GM18499 (cell line): ENCODE measurements around the gene FYN.
"Not testable (repeated sequence)": the region's sequence is repeated elsewhere in the genome, so short reads cannot be mapped to it uniquely, and the experiment has no call there.

Experiments used
- ATAC-seq: cut with Tn5 transposase; IDR thresholded peaks from one replicate; pipeline ENCODE4 v1.9.1; 2021; ENCODE audit warnings: moderate number of reproducible peaks; ENCODE audit not compliant: insufficient read depth, unreplicated experiment

FYN gene

GRCh38 chr6:111837641-111838500, 35.4 kb downstream of the FYN start:
- peak; percentile 68 for ATAC-seq

GRCh38 chr6:111837007-111837406, 36.2 kb downstream of the FYN start:
- no peak for ATAC-seq

- no peak for ATAC-seq
Measured at GRCh38 chr6:111835807-111836206, 37.4 kb downstream of the FYN start.

GRCh38 chr6:111835398-111835797, 37.9 kb downstream of the FYN start:
- ATAC-seq = not testable (repeated sequence)

GRCh38 chr6:111834356-111834755, 38.9 kb downstream of the FYN start:
- no peak for ATAC-seq

- ATAC-seq = peak; percentile 35
Measured at GRCh38 chr6:111832833-111833418, 40.3 kb downstream of the FYN start.

- ATAC-seq = no peak
Measured at GRCh38 chr6:111831408-111831807, 41.8 kb downstream of the FYN start.

GRCh38 chr6:111829998-111830397, 43.3 kb downstream of the FYN start:
- ATAC-seq = no peak

GRCh38 chr6:111829581-111829980, 43.7 kb downstream of the FYN start:
- ATAC-seq = no peak

- no peak for ATAC-seq
Measured at GRCh38 chr6:111828809-111829208, 44.4 kb downstream of the FYN start.

GRCh38 chr6:111825439-111826086, 47.7 kb downstream of the FYN start:
- no peak for ATAC-seq

GRCh38 chr6:111824608-111825337, 48.5 kb downstream of the FYN start:
- ATAC-seq = peak; percentile 59

- no peak for ATAC-seq
Measured at GRCh38 chr6:111823831-111824607, 49.2 kb downstream of the FYN start.

GRCh38 chr6:111823012-111823411, 50.2 kb downstream of the FYN start:
- no peak for ATAC-seq

GRCh38 chr6:111819458-111819857, 53.8 kb downstream of the FYN start:
- ATAC-seq = no peak

GRCh38 chr6:111818539-111819226, 54.6 kb downstream of the FYN start:
- no peak for ATAC-seq

GRCh38 chr6:111817451-111818120, 55.7 kb downstream of the FYN start:
- ATAC-seq = no peak

- no peak for ATAC-seq
Measured at GRCh38 chr6:111813677-111814310, 59.5 kb downstream of the FYN start.
